HL-60 (cell line): Measurements from ENCODE around the gene ZNF598.

Experiments used
- DNase-seq, 2 experiments: peaks; one replicate each; pipeline ENCODE4 v3.0.0-alpha.2; 2010 to 2020; ENCODE audit warnings: low read depth in 1 of 2, low spot score in 1 of 2
- H3K27ac ChIP-seq: fragments of 250-450 bp; sonication (Bioruptor Pico); replicated peaks from 2 replicates; pipeline ENCODE4 v1.5.1; 2020; ENCODE audit warnings: mild to moderate bottlenecking, moderate library complexity
- H3K27me3 ChIP-seq: fragments of 250-450 bp; sonication (Bioruptor Pico); 2 replicates; pipeline ENCODE4 v1.5.1; 2021; ENCODE audit warnings: mild to moderate bottlenecking, moderate library complexity; ENCODE audit not compliant: insufficient read depth, poor library complexity, severe bottlenecking
- H3K4me3 ChIP-seq: replicated peaks from 2 replicates; pipeline ENCODE4 v1.5.1; 2011; ENCODE audit warnings: mild to moderate bottlenecking, control low read depth, low read length; ENCODE audit not compliant: insufficient read depth
- GABPA ChIP-seq: IDR thresholded peaks from 2 replicates; pipeline ENCODE4 v1.6.1; 2012; ENCODE audit warnings: low read depth
- POLR2AphosphoS5 ChIP-seq: IDR thresholded peaks from 2 replicates; pipeline ENCODE4 v1.6.1; 2012; ENCODE audit warnings: low read depth
- SPI1 ChIP-seq: IDR thresholded peaks from 2 replicates; pipeline ENCODE4 v1.6.1; 2012; ENCODE audit warnings: low read depth, mild to moderate bottlenecking, borderline replicate concordance
- TF ChIP-seq, protein P1 (sequence below): IDR thresholded peaks from one replicate; pipeline ENCODE4 v1.5.1; 2011; ENCODE audit warnings: low read length, control low read depth, inconsistent platforms; ENCODE audit not compliant: insufficient read depth
- TF ChIP-seq, protein P2 (sequence below): IDR thresholded peaks from 2 replicates; pipeline ENCODE4 v1.6.1; 2012; ENCODE audit warnings: low read depth; ENCODE audit not compliant: insufficient replicate concordance

Gene ZNF598

DNA sequence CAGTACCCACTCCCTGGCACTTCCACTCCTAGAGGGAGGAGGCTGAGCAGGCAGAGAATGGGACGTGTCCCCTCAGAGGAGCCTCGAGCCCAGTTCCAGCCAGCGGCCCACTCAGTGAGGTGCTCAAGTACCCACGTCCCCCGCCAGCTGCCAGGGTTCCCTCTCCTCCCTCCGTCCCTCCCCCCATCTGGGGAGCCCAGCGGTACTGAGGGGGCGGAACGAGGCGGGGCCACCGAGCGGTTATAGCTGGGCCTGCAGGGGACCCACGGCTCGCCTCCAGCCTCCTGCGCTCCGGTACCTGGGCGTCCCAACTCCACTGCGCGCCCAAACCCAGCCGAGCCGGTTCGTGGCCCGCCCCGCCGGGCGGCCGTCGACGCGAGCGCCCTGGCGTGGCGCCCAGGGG is 9.9 kb upstream of the ZNF598 start, which contains the start of gene NPW:
Gene NPW (plus strand): TSS at position 268 of the 403 bp plus-strand sequence.
- Histone ChIP-seq H3K4me3 (no peak within 1 kb of the TSS), H3K27ac (no peak within 1 kb of the TSS), H3K27me3 (peaks cover 19% of the 10 kb centered on the region)
- TF ChIP-seq SPI1 (no peak), GABPA (no peak), POLR2AphosphoS5 (no peak)
- TF ChIP-seq, protein P1, sequence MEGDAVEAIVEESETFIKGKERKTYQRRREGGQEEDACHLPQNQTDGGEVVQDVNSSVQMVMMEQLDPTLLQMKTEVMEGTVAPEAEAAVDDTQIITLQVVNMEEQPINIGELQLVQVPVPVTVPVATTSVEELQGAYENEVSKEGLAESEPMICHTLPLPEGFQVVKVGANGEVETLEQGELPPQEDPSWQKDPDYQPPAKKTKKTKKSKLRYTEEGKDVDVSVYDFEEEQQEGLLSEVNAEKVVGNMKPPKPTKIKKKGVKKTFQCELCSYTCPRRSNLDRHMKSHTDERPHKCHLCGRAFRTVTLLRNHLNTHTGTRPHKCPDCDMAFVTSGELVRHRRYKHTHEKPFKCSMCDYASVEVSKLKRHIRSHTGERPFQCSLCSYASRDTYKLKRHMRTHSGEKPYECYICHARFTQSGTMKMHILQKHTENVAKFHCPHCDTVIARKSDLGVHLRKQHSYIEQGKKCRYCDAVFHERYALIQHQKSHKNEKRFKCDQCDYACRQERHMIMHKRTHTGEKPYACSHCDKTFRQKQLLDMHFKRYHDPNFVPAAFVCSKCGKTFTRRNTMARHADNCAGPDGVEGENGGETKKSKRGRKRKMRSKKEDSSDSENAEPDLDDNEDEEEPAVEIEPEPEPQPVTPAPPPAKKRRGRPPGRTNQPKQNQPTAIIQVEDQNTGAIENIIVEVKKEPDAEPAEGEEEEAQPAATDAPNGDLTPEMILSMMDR: no peak
- TF ChIP-seq, protein P2, sequence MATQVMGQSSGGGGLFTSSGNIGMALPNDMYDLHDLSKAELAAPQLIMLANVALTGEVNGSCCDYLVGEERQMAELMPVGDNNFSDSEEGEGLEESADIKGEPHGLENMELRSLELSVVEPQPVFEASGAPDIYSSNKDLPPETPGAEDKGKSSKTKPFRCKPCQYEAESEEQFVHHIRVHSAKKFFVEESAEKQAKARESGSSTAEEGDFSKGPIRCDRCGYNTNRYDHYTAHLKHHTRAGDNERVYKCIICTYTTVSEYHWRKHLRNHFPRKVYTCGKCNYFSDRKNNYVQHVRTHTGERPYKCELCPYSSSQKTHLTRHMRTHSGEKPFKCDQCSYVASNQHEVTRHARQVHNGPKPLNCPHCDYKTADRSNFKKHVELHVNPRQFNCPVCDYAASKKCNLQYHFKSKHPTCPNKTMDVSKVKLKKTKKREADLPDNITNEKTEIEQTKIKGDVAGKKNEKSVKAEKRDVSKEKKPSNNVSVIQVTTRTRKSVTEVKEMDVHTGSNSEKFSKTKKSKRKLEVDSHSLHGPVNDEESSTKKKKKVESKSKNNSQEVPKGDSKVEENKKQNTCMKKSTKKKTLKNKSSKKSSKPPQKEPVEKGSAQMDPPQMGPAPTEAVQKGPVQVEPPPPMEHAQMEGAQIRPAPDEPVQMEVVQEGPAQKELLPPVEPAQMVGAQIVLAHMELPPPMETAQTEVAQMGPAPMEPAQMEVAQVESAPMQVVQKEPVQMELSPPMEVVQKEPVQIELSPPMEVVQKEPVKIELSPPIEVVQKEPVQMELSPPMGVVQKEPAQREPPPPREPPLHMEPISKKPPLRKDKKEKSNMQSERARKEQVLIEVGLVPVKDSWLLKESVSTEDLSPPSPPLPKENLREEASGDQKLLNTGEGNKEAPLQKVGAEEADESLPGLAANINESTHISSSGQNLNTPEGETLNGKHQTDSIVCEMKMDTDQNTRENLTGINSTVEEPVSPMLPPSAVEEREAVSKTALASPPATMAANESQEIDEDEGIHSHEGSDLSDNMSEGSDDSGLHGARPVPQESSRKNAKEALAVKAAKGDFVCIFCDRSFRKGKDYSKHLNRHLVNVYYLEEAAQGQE: no peak
- DNase-seq: no peak

DNA sequence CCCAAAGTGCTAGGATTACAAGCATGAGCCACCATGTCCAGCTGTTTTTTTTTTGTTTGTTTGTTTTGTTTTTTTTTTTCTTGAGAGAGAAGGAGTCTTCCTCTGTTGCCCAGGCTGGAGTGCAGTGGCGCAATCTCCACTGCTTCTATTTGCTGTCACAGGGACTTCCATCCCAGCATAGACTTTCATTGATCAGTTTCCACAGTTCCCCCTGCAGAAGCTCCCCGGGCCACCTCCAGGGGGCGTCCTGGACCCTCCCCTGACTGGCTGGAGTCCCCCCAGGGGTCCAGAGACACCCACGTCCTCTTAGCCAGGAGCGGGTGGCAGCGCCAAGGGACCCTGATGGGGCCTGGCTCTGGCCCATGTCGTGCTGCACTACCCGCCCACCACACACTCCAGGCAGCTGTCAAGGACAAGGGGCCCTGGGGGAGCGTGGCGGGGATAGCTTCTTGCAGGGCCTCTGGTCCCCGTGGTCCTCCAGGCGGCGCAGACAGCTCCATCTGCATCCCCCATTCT is 6.8 kb upstream of the ZNF598 start:
- peaks cover 16% of the 10 kb centered on the region for H3K27me3 ChIP-seq
- DNase-seq: no peak
- H3K27ac ChIP-seq: no peak overlapping the region
- TF ChIP-seq, protein P1: peak; percentile 18
- TF ChIP-seq, protein P2: no peak
- TF ChIP-seq POLR2AphosphoS5 (no peak), GABPA (no peak), SPI1 (no peak)
- H3K4me3 ChIP-seq: no peak overlapping the region

DNA sequence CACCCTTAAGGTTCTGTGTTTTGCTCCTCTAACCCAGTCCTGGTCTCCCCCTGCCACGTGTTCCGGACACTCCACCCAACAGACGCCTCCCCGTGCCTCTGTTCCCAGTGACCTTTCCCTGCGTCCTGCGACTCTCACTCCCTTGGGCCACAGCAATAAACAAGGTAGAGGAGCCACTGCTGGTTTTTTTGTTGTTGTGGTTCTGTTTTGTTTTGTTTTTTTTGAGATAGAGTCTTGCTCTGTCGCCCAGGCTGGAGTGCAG is 6.3 kb upstream of the ZNF598 start:
- Histone ChIP-seq H3K27ac (no peak overlapping the region), H3K27me3 (peaks cover 16% of the 10 kb centered on the region), H3K4me3 (no peak overlapping the region)
- TF ChIP-seq, protein P1: no peak
- TF ChIP-seq POLR2AphosphoS5 (no peak), GABPA (no peak), SPI1 (no peak)
- TF ChIP-seq, protein P2: no peak
- no peak for DNase-seq
